ENCODE measurements around the gene KPNB1. TPM values are rescaled to one million over a fixed set of nuclear protein-coding genes. Genes with fewer than 3 reads are reported as not detected.

The KPNB1 gene
- total RNA-seq, 2 experiments from 2014 or later, result 886 to 911 TPM

GRCh38 chr17:47717261-47717697 is 67.6 kb downstream of the KPNB1 start:
- Mint-ChIP-seq H3K27me3 (no peaks in the 10 kb centered on the region), H3K9me3 (no peaks in the 10 kb centered on the region), H3K36me3 (no peaks in the 10 kb centered on the region), H3K27ac (peak overlapping the region; percentile 99), H3K4me3 (peak overlapping the region; percentile 75), H3K4me1 (peaks cover 79% of the 10 kb centered on the region)
- peak; percentile 63 for DNase-seq

GRCh38 chr17:47717979-47718621 is 68.4 kb downstream of the KPNB1 start:
- H3K36me3 Mint-ChIP-seq, result no peaks in the 10 kb centered on the region
- H3K27ac Mint-ChIP-seq, result peak overlapping the region; percentile 99
- H3K4me1 Mint-ChIP-seq, result peaks cover 78% of the 10 kb centered on the region
- peak; percentile 57 for DNase-seq
- no peaks in the 10 kb centered on the region for H3K27me3 Mint-ChIP-seq
- H3K4me3 Mint-ChIP-seq, result peak overlapping the region; percentile 75
- no peaks in the 10 kb centered on the region for H3K9me3 Mint-ChIP-seq

DNA sequence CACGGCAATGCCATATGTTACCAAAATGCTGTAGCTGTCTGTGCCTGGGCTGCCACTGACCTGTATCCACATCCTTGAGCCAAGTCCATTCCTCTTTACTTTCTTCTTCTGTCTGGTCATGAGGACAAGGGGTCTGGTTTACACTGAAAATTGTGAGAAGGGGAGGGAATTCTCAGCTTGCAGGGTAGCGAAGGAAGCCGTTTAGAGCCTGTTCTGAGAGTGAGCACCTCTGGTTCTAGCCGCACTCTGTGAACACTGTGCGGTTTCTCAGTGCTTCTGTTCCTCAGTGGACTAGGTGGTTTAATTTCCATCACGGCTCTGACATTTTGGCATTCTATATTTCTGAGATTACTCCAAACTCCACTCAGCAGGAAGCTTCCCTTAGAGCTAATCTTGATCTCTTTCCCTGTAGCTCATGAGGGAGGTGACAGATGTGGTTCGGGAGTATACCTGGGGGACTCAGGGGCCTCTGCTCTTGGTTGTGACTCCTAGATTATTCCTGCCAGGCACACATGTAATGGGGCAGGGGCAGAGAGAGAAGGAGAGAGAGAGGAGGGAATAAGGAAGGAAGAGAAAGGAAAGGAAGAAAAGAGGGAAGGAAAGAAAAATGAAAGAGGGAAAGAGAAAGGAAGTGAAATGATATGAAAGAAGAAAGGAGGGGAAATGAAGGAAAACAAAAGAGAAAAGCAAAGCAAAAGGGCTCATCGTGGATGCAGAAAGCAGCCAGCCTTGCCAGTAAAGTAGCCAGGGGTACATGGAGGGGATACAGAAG is 69.1 kb downstream of the KPNB1 start:
- Mint-ChIP-seq H3K4me3 (peak overlapping the region; percentile 75), H3K4me1 (peaks cover 78% of the 10 kb centered on the region), H3K27ac (peak overlapping the region; percentile 99), H3K9me3 (no peaks in the 10 kb centered on the region), H3K36me3 (no peaks in the 10 kb centered on the region), H3K27me3 (no peaks in the 10 kb centered on the region)
- DNase-seq, result no peak

DNA sequence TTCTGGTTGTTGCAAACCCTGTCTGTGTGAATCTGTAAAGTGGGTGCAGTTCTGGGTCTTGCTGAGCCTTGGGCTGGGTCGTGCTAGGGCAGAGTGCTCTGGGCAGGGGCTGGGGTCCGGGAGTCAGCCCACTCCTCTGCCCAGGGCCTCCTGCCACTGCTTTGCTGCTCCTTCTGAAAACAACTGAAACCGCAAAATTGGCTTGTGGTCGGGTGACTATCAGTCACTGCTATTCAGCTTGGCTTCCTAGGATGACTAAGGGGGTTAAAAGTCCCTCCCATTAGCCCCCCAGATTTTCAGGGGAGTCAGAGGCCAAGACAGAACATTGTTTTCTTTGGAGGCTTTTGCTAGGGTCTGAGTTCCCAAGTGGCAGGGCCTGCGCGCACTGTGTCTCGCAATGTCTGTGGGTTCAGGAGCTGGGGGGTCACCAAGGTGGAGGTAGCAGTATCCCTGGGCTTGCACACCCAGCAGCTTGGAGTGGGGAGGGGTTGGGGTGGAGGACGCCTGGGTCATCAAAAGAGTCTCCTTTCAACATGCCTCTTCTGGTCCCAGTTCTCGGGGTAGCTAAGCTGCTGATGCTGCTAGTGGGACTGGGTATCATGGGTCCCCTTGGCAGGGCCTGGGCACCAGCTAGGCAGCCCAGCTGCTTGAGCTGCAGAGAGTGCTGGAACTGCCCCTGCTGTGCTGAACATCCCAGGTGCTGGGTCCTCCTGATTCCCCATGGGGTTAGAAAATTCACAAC is 69.9 kb downstream of the KPNB1 start:
- Mint-ChIP-seq H3K36me3 (no peaks in the 10 kb centered on the region), H3K27ac (peak overlapping the region; percentile 99), H3K9me3 (no peaks in the 10 kb centered on the region), H3K4me3 (peak overlapping the region; percentile 75), H3K27me3 (no peaks in the 10 kb centered on the region), H3K4me1 (peaks cover 76% of the 10 kb centered on the region)
- peak; percentile 86 for DNase-seq

DNA sequence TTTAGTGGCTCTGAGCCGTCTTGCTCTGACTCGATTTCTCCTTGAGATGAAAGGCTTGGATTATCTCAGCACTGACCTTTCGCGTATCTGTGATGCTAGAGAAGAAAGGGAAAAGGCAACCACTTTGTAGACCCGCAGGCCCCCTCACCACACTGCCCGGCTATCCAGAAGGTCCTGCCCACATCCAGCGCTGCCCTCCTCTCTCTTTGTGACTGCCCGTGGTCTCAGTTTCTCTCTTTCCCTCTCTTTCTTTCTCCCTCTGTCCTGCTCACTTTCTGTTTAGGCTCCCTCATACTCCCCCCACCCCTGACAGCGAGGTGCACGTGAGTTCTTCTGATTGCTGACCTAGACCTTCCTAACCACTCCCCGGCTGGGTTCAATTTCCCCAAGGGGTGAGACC is 70.5 kb downstream of the KPNB1 start:
- Mint-ChIP-seq H3K4me3 (peak overlapping the region; percentile 71), H3K27me3 (no peaks in the 10 kb centered on the region), H3K27ac (peak overlapping the region; percentile 99), H3K36me3 (no peaks in the 10 kb centered on the region), H3K9me3 (no peaks in the 10 kb centered on the region), H3K4me1 (peaks cover 79% of the 10 kb centered on the region)
- peak; percentile 52 for DNase-seq

GRCh38 chr17:47720754-47721533 is 71.2 kb downstream of the KPNB1 start:
- Mint-ChIP-seq H3K4me3 (peak overlapping the region; percentile 79), H3K9me3 (no peaks in the 10 kb centered on the region), H3K4me1 (peaks cover 78% of the 10 kb centered on the region), H3K27ac (peak overlapping the region; percentile 99), H3K36me3 (no peaks in the 10 kb centered on the region), H3K27me3 (no peaks in the 10 kb centered on the region)
- DNase-seq, result peak; percentile 98

- Mint-ChIP-seq H3K36me3 (no peaks in the 10 kb centered on the region), H3K27me3 (no peaks in the 10 kb centered on the region), H3K4me3 (peak overlapping the region; percentile 79), H3K9me3 (no peaks in the 10 kb centered on the region), H3K27ac (peak overlapping the region; percentile 99), H3K4me1 (peaks cover 80% of the 10 kb centered on the region)
- no peak for DNase-seq
Observed at GRCh38 chr17:47721725-47722124, 72.0 kb downstream of the KPNB1 start.

GRCh38 chr17:47724705-47725104 is 75.0 kb downstream of the KPNB1 start:
- Mint-ChIP-seq H3K36me3 (no peaks in the 10 kb centered on the region), H3K27ac (peak overlapping the region; percentile 30), H3K9me3 (no peaks in the 10 kb centered on the region), H3K4me1 (peaks cover 70% of the 10 kb centered on the region), H3K4me3 (no peak overlapping the region), H3K27me3 (no peaks in the 10 kb centered on the region)
- DNase-seq, result no peak

- no peak overlapping the region for H3K4me3 Mint-ChIP-seq
- H3K27ac Mint-ChIP-seq, result peak overlapping the region; percentile 35
Observed at GRCh38 chr17:47725446-47726111, 75.9 kb downstream of the KPNB1 start.

GRCh38 chr17:47726796-47727703 is 77.3 kb downstream of the KPNB1 start:
- Mint-ChIP-seq H3K4me3 (no peak overlapping the region), H3K9me3 (no peaks in the 10 kb centered on the region), H3K27ac (no peak overlapping the region), H3K4me1 (peaks cover 71% of the 10 kb centered on the region), H3K27me3 (no peaks in the 10 kb centered on the region), H3K36me3 (no peaks in the 10 kb centered on the region)
- DNase-seq, result no peak

More at GRCh38 chr17:47725446-47726111, 75.9 kb downstream of the KPNB1 start:
- DNase-seq, result no peak
- Mint-ChIP-seq H3K27me3 (no peaks in the 10 kb centered on the region), H3K36me3 (no peaks in the 10 kb centered on the region), H3K4me1 (peaks cover 69% of the 10 kb centered on the region), H3K9me3 (no peaks in the 10 kb centered on the region)

- H3K27ac Mint-ChIP-seq, result no peak overlapping the region
- no peak overlapping the region for H3K4me3 Mint-ChIP-seq
- no peak for DNase-seq
- no peaks in the 10 kb centered on the region for H3K9me3 Mint-ChIP-seq
- no peaks in the 10 kb centered on the region for H3K27me3 Mint-ChIP-seq
- no peaks in the 10 kb centered on the region for H3K36me3 Mint-ChIP-seq
- H3K4me1 Mint-ChIP-seq, result peaks cover 71% of the 10 kb centered on the region
Observed at GRCh38 chr17:47727704-47728036, 78.0 kb downstream of the KPNB1 start.

DNA sequence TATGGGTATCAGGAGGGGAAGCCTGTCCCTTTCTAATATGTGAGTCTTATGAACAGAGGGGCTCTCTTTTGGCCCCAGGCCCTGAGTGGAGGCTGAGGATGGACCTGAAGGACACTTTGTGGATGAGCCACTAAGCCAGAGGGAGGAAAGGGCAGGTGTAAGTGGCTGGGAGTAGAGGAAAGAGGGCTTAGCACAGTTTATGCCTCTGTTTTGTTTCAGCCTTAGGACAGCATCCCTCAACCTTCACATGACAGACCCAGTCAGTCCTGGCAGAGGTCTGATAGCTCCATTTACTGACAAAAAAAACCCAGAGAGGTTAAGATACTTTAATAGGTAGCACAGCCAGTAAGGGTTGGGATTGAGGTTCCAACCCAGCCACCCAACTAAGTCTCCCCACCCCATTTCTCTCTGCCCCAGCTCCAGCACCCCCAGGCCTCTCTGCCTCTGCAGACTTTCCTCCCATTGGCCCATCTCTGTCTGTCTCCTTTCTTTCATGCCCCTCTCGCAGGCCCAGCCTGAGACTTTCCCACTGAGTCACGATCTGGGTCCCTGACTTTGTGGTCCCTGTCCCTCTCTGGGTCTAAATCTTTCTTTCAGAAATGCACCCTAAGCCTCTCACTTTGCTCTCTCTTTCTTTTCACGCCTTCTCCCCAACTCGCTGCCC is 78.6 kb downstream of the KPNB1 start:
- no peak for DNase-seq
- Mint-ChIP-seq H3K27me3 (no peaks in the 10 kb centered on the region), H3K36me3 (no peaks in the 10 kb centered on the region), H3K9me3 (no peaks in the 10 kb centered on the region), H3K27ac (peak overlapping the region; percentile 52), H3K4me1 (peaks cover 71% of the 10 kb centered on the region), H3K4me3 (no peak overlapping the region)

DNA sequence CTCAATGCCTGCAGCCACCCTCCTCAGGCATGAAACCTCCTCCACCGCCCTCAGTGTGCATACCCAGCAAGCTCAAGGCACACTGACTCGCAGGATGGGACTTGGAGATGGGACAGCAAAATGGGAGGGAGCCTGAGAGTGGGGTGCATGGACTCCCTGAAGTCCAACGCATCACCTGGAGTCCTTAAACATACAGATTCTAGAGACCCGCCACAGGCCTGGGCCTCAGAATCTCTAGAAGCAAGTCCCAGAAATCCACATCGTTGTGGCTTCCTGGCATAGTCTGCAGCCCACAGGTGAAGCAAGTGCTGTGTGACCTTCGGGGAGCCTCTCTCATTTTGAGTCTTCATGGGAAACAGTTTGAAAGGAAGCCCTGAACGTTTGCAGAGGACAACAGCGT is 79.8 kb downstream of the KPNB1 start:
- DNase-seq, result no peak
- Mint-ChIP-seq H3K27ac (peak overlapping the region; percentile 59), H3K36me3 (peaks cover 8% of the 10 kb centered on the region), H3K27me3 (no peaks in the 10 kb centered on the region), H3K4me3 (no peak overlapping the region), H3K9me3 (no peaks in the 10 kb centered on the region), H3K4me1 (peaks cover 70% of the 10 kb centered on the region)
